Subcutaneous abdominal adipose tissue (tissue), 5 donors: ENCODE data around the gene BCAS3.

Source experiments
- H3K27ac ChIP-seq: one replicate; pipeline ENCODE4 v1.7.0; 2013; ENCODE audit warnings: low read depth, mild to moderate bottlenecking, inconsistent platforms, low read length, moderate library complexity
- H3K27me3 ChIP-seq, 5 donors: one replicate each; pipeline ENCODE4 v1.7.0; 2013; ENCODE audit warnings: low read length in 5 of 5, inconsistent platforms in 1 of 5; ENCODE audit not compliant: control insufficient read depth in 5 of 5, insufficient read depth in 4 of 5
- H3K36me3 ChIP-seq, 5 donors: one replicate each; pipeline ENCODE4 v1.7.0; 2013; ENCODE audit warnings: low read length in 5 of 5; ENCODE audit not compliant: control insufficient read depth in 5 of 5, insufficient read depth in 5 of 5
- H3K4me1 ChIP-seq, 5 donors: one replicate each; pipeline ENCODE4 v1.7.0; 2013; ENCODE audit warnings: low read length in 5 of 5, mild to moderate bottlenecking in 3 of 5, moderate library complexity in 1 of 5; ENCODE audit not compliant: control insufficient read depth in 5 of 5, insufficient read depth in 5 of 5
- H3K4me3 ChIP-seq, 5 donors: one replicate each; pipeline ENCODE4 v1.7.0; 2013; ENCODE audit warnings: low read length in 5 of 5, low read depth in 1 of 5
- H3K9ac ChIP-seq, 5 donors: one replicate each; pipeline ENCODE4 v1.7.0; 2013; ENCODE audit warnings: low read length in 5 of 5, mild to moderate bottlenecking in 4 of 5, moderate library complexity in 3 of 5
- H3K9me3 ChIP-seq, 5 donors: one replicate each; pipeline ENCODE4 v1.7.0; 2013; ENCODE audit warnings: low read length in 5 of 5; ENCODE audit not compliant: control insufficient read depth in 5 of 5
- donor health status: healthy.
- donor health status: healthy.
- donor health status: healthy.
- donor health status: healthy.
- donor health status: healthy.

The BCAS3 gene

GRCh38 chr17:61322325-61323002, 644.8 kb downstream of the BCAS3 start:
- Histone ChIP-seq H3K9ac (no peak overlapping the region), H3K27ac (no peak overlapping the region), H3K36me3 (no peaks in the 10 kb centered on the region), H3K4me1 (peaks cover 0 to 24% (median 19%) of the 10 kb centered on the region in 5 donors), H3K4me3 (no peak overlapping the region), H3K27me3 (no peaks in the 10 kb centered on the region), H3K9me3 (no peaks in the 10 kb centered on the region)

GRCh38 chr17:61323003-61323908, 645.6 kb downstream of the BCAS3 start:
- H3K27ac ChIP-seq: peak overlapping the region; percentile 18
- H3K9me3 ChIP-seq: no peaks in the 10 kb centered on the region
- peaks cover 0 to 24% (median 19%) of the 10 kb centered on the region in 5 donors for H3K4me1 ChIP-seq
- no peaks in the 10 kb centered on the region for H3K36me3 ChIP-seq
- H3K9ac ChIP-seq: peak overlapping the region in 1 of 5 donors; percentile 26
- H3K4me3 ChIP-seq: no peak overlapping the region
- H3K27me3 ChIP-seq: no peaks in the 10 kb centered on the region

- Histone ChIP-seq H3K27me3 (no peaks in the 10 kb centered on the region), H3K36me3 (no peaks in the 10 kb centered on the region), H3K4me1 (peaks cover 0 to 24% (median 19%) of the 10 kb centered on the region in 5 donors), H3K9ac (peak overlapping the region in 1 of 5 donors; percentile 26), H3K4me3 (no peak overlapping the region), H3K27ac (peak overlapping the region; percentile 18), H3K9me3 (no peaks in the 10 kb centered on the region)
These were observed 646.5 kb downstream of the BCAS3 start for GRCh38 chr17:61323909-61324868.

- H3K4me3 ChIP-seq: no peak overlapping the region
- no peaks in the 10 kb centered on the region for H3K27me3 ChIP-seq
- H3K36me3 ChIP-seq: no peaks in the 10 kb centered on the region
- no peak overlapping the region for H3K27ac ChIP-seq
- H3K4me1 ChIP-seq: peaks cover 0 to 24% (median 19%) of the 10 kb centered on the region in 5 donors
- H3K9me3 ChIP-seq: no peaks in the 10 kb centered on the region
- no peak overlapping the region for H3K9ac ChIP-seq
These were observed 647.3 kb downstream of the BCAS3 start for GRCh38 chr17:61324950-61325349.

- no peaks in the 10 kb centered on the region for H3K27me3 ChIP-seq
- no peaks in the 10 kb centered on the region for H3K9me3 ChIP-seq
- H3K36me3 ChIP-seq: no peaks in the 10 kb centered on the region
- H3K4me1 ChIP-seq: peaks cover 0 to 27% (median 19%) of the 10 kb centered on the region in 5 donors
- H3K27ac ChIP-seq: no peak overlapping the region
- H3K9ac ChIP-seq: no peak overlapping the region
- no peak overlapping the region for H3K4me3 ChIP-seq
These were observed 647.9 kb downstream of the BCAS3 start for GRCh38 chr17:61325382-61326073.

GRCh38 chr17:61326330-61326729, 648.7 kb downstream of the BCAS3 start:
- no peak overlapping the region for H3K27ac ChIP-seq
- H3K36me3 ChIP-seq: no peaks in the 10 kb centered on the region
- no peak overlapping the region for H3K9ac ChIP-seq
- H3K27me3 ChIP-seq: no peaks in the 10 kb centered on the region
- no peak overlapping the region for H3K4me3 ChIP-seq
- H3K4me1 ChIP-seq: peaks cover 0 to 35% (median 19%) of the 10 kb centered on the region in 5 donors
- H3K9me3 ChIP-seq: no peaks in the 10 kb centered on the region

- H3K36me3 ChIP-seq: no peaks in the 10 kb centered on the region
- H3K4me3 ChIP-seq: no peak overlapping the region
- no peak overlapping the region for H3K9ac ChIP-seq
- peaks cover 0 to 36% (median 9%) of the 10 kb centered on the region in 5 donors for H3K4me1 ChIP-seq
- no peaks in the 10 kb centered on the region for H3K27me3 ChIP-seq
- no peaks in the 10 kb centered on the region for H3K9me3 ChIP-seq
- H3K27ac ChIP-seq: no peak overlapping the region
These were observed 650.7 kb downstream of the BCAS3 start for GRCh38 chr17:61328351-61328750.

- no peaks in the 10 kb centered on the region for H3K36me3 ChIP-seq
- H3K27ac ChIP-seq: no peak overlapping the region
- H3K27me3 ChIP-seq: no peaks in the 10 kb centered on the region
- peaks cover 0 to 19% (median 4%) of the 10 kb centered on the region in 5 donors for H3K4me1 ChIP-seq
- no peak overlapping the region for H3K9ac ChIP-seq
- H3K9me3 ChIP-seq: no peaks in the 10 kb centered on the region
- no peak overlapping the region for H3K4me3 ChIP-seq
These were observed 652.8 kb downstream of the BCAS3 start for GRCh38 chr17:61330174-61331150.
